Activated T-helper 1 cell treated with anti-CD3 and anti-CD28 coated beads, Interleukin-12 subunit alpha, Interleukin-12 subunit beta, Interleukin-2, Interleukin-4 antibody, amounts not matched to agents 30 ng/mL and 10 ng/mL and 1 ng/mL, durations not matched to agents 14 hours and 24 hours and 36 hours (primary cell): Measurements from ENCODE around the gene ATAD3B. TPM values are rescaled to one million over a fixed set of nuclear protein-coding genes. Genes with fewer than 3 reads are reported as not detected.

Experiments
- DNase-seq: peaks from one replicate; pipeline ENCODE4 v3.0.0; 2021; ENCODE audit warnings: low spot score
- H3K27ac Mint-ChIP-seq: one replicate; pipeline ENCODE4 v1.8.0; 2021; ENCODE audit warnings: mild to moderate bottlenecking, mixed read lengths
- H3K27me3 Mint-ChIP-seq: one replicate; pipeline ENCODE4 v1.8.0; 2022; ENCODE audit warnings: mild to moderate bottlenecking, moderate library complexity, mixed read lengths; ENCODE audit not compliant: insufficient read depth
- H3K36me3 Mint-ChIP-seq: one replicate; pipeline ENCODE4 v1.8.0; 2021; ENCODE audit warnings: low read depth, mixed read lengths
- H3K4me1 Mint-ChIP-seq: one replicate; pipeline ENCODE4 v1.8.0; 2021; ENCODE audit warnings: low read depth, mixed read lengths
- H3K4me3 Mint-ChIP-seq: one replicate; pipeline ENCODE4 v1.8.0; 2021; ENCODE audit warnings: mild to moderate bottlenecking, moderate library complexity, mixed read lengths
- H3K9me3 Mint-ChIP-seq: one replicate; pipeline ENCODE4 v1.8.0; 2021; ENCODE audit warnings: mixed read lengths
- intact Hi-C: fragments of 100-400 bp; cut with micrococcal nuclease; formaldehyde crosslinking; loops from one replicate; pipeline ENCODE4 v1.15.1; 2024
- total RNA-seq: library from RNA; stranded (reverse); gene quantifications from 2 replicates; pipeline ENCODE4 v1.2.3, GENCODE V29; 2022

ATAD3B gene
- total RNA-seq, 1 donor from 2014 or later: 113 TPM

- H3K9me3 Mint-ChIP-seq: no peaks in the 10 kb centered on the region
- no peak overlapping the region for H3K4me3 Mint-ChIP-seq
- intact Hi-C loops: no loop called here
- no peaks in the 10 kb centered on the region for H3K4me1 Mint-ChIP-seq
- H3K27ac Mint-ChIP-seq: no peak overlapping the region
- H3K36me3 Mint-ChIP-seq: no peaks in the 10 kb centered on the region
- peaks cover 24% of the 10 kb centered on the region for H3K27me3 Mint-ChIP-seq
- DNase-seq: no peak
These were observed 41.9 kb upstream of the ATAD3B start for GRCh38 chr1:1429671-1430073.

DNA sequence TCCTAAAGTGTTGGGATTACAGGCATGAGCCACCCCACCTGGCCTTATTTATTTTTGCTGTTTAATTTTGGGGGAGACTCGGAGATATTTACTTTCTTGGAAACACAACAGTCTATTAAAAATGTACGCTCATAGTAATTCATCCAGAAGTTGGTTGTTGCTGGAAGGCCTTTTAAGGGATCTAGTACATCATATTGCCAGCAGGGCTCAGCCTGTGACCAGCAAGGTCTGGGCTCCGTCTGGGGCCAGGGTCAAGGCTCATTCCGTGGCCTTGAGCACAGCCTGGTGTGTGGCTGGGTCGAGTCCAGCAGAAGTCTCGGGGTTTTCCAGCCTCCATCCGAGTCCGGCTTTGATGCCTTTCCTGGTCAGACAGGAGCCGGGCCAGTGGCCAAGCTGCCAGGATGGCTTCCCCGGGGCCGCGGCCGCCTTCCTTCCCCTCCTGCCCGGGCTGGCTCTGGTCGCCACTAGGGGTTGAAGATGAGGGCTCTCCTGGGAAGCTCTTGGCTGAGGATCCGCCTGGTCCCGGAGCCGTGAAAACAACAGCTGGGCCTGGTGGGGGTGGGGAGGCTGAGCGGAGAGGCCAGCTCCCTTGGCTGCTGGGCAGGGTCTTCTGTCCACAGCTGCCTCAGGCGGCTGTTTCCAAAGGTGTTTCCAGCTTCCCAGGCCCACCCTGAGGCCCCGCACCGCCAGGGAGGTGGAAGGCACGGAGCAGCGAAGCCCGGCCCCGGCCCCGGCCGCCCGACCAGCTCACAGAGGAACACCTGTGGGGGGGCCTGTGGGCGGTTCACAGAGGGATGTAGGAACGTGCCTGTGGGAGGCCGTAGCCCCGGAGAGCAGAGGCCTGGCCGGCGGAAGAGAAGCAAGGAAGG is 41.2 kb upstream of the ATAD3B start:
- Mint-ChIP-seq H3K27me3 (peaks cover 20% of the 10 kb centered on the region), H3K4me1 (no peaks in the 10 kb centered on the region), H3K36me3 (no peaks in the 10 kb centered on the region), H3K27ac (no peak overlapping the region), H3K4me3 (no peak overlapping the region), H3K9me3 (no peaks in the 10 kb centered on the region)
- no peak for DNase-seq
- intact Hi-C loops: no loop called here

GRCh38 chr1:1430992-1431844 is 40.3 kb upstream of the ATAD3B start:
- DNase-seq: no peak
- H3K27me3 Mint-ChIP-seq: peaks cover 20% of the 10 kb centered on the region
- intact Hi-C loops: no loop called here
- no peaks in the 10 kb centered on the region for H3K36me3 Mint-ChIP-seq
- no peak overlapping the region for H3K4me3 Mint-ChIP-seq
- H3K27ac Mint-ChIP-seq: no peak overlapping the region
- no peaks in the 10 kb centered on the region for H3K4me1 Mint-ChIP-seq
- no peaks in the 10 kb centered on the region for H3K9me3 Mint-ChIP-seq

DNA sequence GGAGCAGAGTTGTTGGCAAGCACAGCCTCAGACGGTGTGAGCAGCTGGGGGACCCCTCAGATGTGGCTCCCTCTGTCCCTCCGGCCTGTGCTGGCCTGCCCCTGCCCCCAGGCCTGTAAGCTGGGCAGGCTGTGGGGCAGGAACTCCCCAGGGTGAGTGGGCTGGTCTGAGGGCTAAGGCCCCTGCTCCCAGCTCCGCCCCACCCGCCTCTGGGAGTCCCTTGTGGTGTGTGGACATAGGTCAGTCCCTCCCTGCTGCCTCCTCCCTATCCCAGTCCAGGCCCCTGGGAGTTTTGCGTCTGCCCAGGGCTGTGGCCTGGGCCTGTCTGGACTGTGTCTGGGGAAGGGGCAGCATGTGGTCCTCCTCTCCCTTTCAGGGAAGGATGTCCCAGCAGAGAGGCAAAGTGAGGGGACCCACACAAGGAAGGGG is 39.7 kb upstream of the ATAD3B start:
- Mint-ChIP-seq H3K9me3 (no peaks in the 10 kb centered on the region), H3K27ac (no peak overlapping the region), H3K4me3 (no peak overlapping the region), H3K27me3 (peaks cover 21% of the 10 kb centered on the region), H3K4me1 (no peaks in the 10 kb centered on the region), H3K36me3 (no peaks in the 10 kb centered on the region)
- DNase-seq: no peak
- intact Hi-C loops: no loop called here

GRCh38 chr1:1432274-1432950 is 39.2 kb upstream of the ATAD3B start:
- intact Hi-C loops: no loop called here
- no peak for DNase-seq
- Mint-ChIP-seq H3K4me1 (no peaks in the 10 kb centered on the region), H3K27ac (no peak overlapping the region), H3K27me3 (peaks cover 21% of the 10 kb centered on the region), H3K9me3 (no peaks in the 10 kb centered on the region), H3K4me3 (no peak overlapping the region), H3K36me3 (no peaks in the 10 kb centered on the region)

- intact Hi-C loops: no loop called here
- Mint-ChIP-seq H3K27ac (peak overlapping the region; percentile 55), H3K4me3 (no peak overlapping the region), H3K36me3 (no peaks in the 10 kb centered on the region), H3K27me3 (peaks cover 21% of the 10 kb centered on the region), H3K4me1 (no peaks in the 10 kb centered on the region), H3K9me3 (no peaks in the 10 kb centered on the region)
- no peak for DNase-seq
These were observed 38.4 kb upstream of the ATAD3B start for GRCh38 chr1:1432951-1433803.

DNA sequence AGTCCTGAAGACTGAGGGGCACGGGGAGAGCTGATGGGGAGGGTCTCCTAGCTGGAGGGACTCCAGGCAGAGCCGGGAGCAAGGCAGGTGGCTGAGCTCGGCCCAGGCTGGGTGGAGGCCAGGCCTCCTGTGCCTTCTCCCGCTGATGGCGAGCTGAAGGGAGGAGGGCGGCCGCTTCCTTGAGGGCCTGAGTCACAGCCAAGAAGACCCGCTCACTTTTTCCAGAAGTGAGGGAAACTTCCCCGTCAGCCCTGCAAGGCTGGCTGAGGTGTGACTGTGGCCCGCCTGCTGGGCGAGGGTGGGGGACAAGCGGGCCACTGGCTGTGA is 37.8 kb upstream of the ATAD3B start:
- Mint-ChIP-seq H3K4me3 (no peak overlapping the region), H3K9me3 (no peaks in the 10 kb centered on the region), H3K27me3 (peaks cover 15% of the 10 kb centered on the region), H3K4me1 (no peaks in the 10 kb centered on the region), H3K27ac (peak overlapping the region; percentile 55), H3K36me3 (no peaks in the 10 kb centered on the region)
- intact Hi-C loops: no loop called here
- DNase-seq: no peak

GRCh38 chr1:1434131-1434823 is 37.3 kb upstream of the ATAD3B start:
- peak overlapping the region; percentile 55 for H3K27ac Mint-ChIP-seq
- intact Hi-C loops: no loop called here
- peak overlapping the region; percentile 1 for H3K4me3 Mint-ChIP-seq
- H3K4me1 Mint-ChIP-seq: no peaks in the 10 kb centered on the region
- H3K9me3 Mint-ChIP-seq: no peaks in the 10 kb centered on the region
- DNase-seq: no peak
- no peaks in the 10 kb centered on the region for H3K36me3 Mint-ChIP-seq
- peaks cover 12% of the 10 kb centered on the region for H3K27me3 Mint-ChIP-seq

DNA sequence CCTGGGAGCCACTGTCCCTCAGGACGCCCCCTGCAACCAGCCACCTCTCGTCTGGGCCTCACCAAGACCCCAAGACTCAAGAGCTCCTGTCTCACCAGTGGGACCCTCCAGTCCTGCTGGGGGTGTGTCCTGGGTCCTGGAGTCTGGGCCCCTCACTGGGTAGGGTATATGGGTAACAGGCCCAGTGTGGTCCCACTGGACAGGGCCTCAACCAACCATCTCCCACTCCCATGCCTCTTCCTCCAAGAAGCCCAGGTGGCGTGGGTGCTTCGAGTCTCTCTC is 36.8 kb upstream of the ATAD3B start:
- no peaks in the 10 kb centered on the region for H3K36me3 Mint-ChIP-seq
- intact Hi-C loops: no loop called here

DNA sequence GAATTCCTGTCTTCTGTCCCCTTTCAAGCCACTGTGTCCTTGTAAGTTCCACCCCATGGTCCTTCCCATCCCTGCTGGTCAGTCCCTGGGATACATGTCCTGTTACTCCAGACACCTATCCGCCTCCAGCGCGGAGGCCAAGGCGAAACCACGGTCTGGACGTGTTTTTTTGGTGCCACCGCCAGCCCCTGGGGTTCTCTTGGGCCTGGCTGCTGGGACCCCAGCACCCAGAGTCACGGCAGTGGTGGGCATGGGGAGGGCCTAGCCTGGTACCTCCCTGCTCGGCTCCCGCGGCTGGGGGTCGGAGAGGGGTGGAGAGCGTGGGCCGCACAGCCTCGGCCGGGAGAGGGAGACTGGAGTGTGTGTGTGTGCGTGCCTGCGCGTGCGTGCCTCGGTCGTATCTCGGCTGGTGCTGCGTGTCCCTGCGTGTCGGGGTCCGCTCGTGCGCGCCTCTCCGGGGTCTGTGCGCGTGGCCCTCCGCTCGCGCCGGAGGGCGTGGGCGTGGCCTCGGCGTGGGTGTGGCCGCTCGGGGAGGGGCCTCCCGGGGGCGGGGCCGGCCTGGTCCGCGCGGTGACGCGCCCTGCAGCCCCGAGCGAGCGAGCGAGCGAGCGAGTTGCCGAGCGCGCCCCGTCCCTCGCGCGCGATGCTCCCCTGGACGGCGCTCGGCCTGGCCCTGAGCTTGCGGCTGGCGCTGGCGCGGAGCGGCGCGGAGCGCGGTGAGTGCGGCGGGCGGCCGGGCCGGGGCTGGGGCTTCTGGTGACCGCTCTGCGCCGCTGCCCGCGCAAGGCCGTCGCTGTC is 36.3 kb upstream of the ATAD3B start, which contains the start of gene VWA1:
VWA1 (plus strand) TSS at position 585 of the 798 bp plus-strand sequence; CDS start at position 644, 59 bp downstream.
- Mint-ChIP-seq H3K27me3 (peaks cover 4% of the 10 kb centered on the region), H3K4me3 (peak within 1 kb of the TSS; percentile 66), H3K9me3 (no peaks in the 10 kb centered on the region), H3K4me1 (no peaks in the 10 kb centered on the region), H3K27ac (peak within 1 kb of the TSS; percentile 40), H3K36me3 (no peaks in the 10 kb centered on the region)
- DNase-seq: peak; percentile 76
- intact Hi-C loops: no loop called here

More for the DNA sequence above, 36.8 kb upstream of the ATAD3B start:
- H3K9me3 Mint-ChIP-seq: no peaks in the 10 kb centered on the region
- H3K27ac Mint-ChIP-seq: peak overlapping the region; percentile 40
- H3K27me3 Mint-ChIP-seq: peaks cover 8% of the 10 kb centered on the region
- H3K4me3 Mint-ChIP-seq: peak overlapping the region; percentile 66
- no peaks in the 10 kb centered on the region for H3K4me1 Mint-ChIP-seq
- no peak for DNase-seq

DNA sequence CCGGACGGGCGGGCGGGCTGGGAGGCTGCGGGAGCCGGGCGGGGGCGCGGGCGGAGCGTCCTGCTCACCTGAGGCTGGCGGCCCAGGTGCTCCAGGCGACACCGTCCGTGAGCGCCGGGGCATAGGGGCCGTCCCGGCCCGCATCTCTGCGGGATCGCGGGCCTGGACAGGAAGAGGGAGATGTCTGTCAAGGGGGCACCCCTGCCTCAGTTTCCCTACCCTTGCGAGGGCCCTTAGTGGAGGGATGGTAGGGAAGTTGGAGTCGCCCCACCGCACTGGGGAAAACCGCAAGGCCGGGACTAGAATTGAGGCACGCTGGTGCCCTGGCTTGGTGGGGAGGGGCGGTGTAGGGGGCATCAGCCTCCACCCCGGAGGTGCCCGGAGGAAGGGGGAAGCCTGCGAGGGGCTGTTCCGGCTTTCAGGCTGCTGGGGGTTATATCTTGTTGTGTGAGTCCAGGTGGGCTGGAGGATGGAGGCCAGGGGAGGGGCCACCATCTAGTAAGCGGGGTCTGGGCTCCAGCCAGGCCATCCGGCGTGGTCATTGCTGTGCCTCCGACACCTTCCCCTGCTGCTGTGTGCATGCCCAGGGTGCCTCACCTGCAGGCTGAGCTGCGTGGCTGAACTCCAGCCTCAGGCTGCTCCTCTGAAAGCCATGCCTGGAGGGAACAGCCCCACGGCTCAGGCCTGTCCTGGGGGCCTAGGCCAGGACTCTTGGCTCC is 35.5 kb upstream of the ATAD3B start:
- no peaks in the 10 kb centered on the region for H3K36me3 Mint-ChIP-seq
- intact Hi-C loops: no loop called here
- no peaks in the 10 kb centered on the region for H3K4me1 Mint-ChIP-seq

More for the DNA sequence above, 35.5 kb upstream of the ATAD3B start:
- Mint-ChIP-seq H3K27ac (peak overlapping the region; percentile 29), H3K27me3 (peaks cover 4% of the 10 kb centered on the region), H3K9me3 (no peaks in the 10 kb centered on the region), H3K4me3 (peak overlapping the region; percentile 51)
- no peak for DNase-seq
